GM23338 (cell line): Measurements from ENCODE around the gene OMG. TPM values are rescaled to one million over a fixed set of nuclear protein-coding genes. Genes with fewer than 3 reads are reported as not detected.

Experiments
- ATAC-seq: fragments of 200-7000 bp; cut with Tn5 transposase; 3 replicates; pipeline ENCODE4 v1.9.1; 2020
- DNase-seq: peaks from one replicate; pipeline ENCODE4 v3.0.0-alpha.2; 2015; ENCODE audit warnings: low spot score
- H2AFZ ChIP-seq: fragments of 200-600 bp; sonication (generic); 2 replicates; pipeline ENCODE4 v1.8.0; 2016; ENCODE audit warnings: antibody characterized with exemption, mild to moderate bottlenecking, moderate library complexity
- H3F3A ChIP-seq: fragments of 200-600 bp; sonication (generic); replicated peaks from 2 replicates; pipeline ENCODE4 v1.8.0; 2017; ENCODE audit warnings: antibody characterized with exemption, mixed run types, low read depth
- H3K27ac ChIP-seq: fragments of 200-600 bp; sonication (generic); 2 replicates; pipeline ENCODE4 v1.6.1; 2016; ENCODE audit warnings: low read depth
- H3K27me3 ChIP-seq: fragments of 200-600 bp; sonication (generic); 2 replicates; pipeline ENCODE4 v1.8.0; 2016; ENCODE audit warnings: mild to moderate bottlenecking, mixed run types, moderate library complexity; ENCODE audit not compliant: insufficient read depth
- H3K36me3 ChIP-seq: fragments of 200-600 bp; sonication (generic); 2 replicates; pipeline ENCODE4 v1.8.0; 2016; ENCODE audit warnings: mild to moderate bottlenecking; ENCODE audit not compliant: insufficient read depth
- H3K4me1 ChIP-seq: fragments of 200-600 bp; sonication (generic); 2 replicates; pipeline ENCODE4 v1.8.0; 2016; ENCODE audit warnings: mild to moderate bottlenecking, moderate library complexity; ENCODE audit not compliant: insufficient read depth
- H3K4me2 ChIP-seq: fragments of 200-600 bp; sonication (generic); 2 replicates; pipeline ENCODE4 v1.7.1; 2017; ENCODE audit warnings: mixed run types
- H3K4me3 ChIP-seq: fragments of 200-600 bp; sonication (generic); 2 replicates; pipeline ENCODE4 v1.6.1; 2016; ENCODE audit warnings: mixed run types
- H3K79me2 ChIP-seq: fragments of 200-600 bp; sonication (generic); replicated peaks from 2 replicates; pipeline ENCODE4 v1.8.0; 2017; ENCODE audit warnings: mild to moderate bottlenecking; ENCODE audit not compliant: insufficient read depth
- H3K9me2 ChIP-seq: fragments of 200-600 bp; sonication (generic); 2 replicates; pipeline ENCODE4 v1.8.0; 2017; ENCODE audit not compliant: insufficient read depth
- H4K20me1 ChIP-seq: fragments of 200-600 bp; sonication (generic); replicated peaks from 2 replicates; pipeline ENCODE4 v1.8.0; 2017; ENCODE audit warnings: mild to moderate bottlenecking; ENCODE audit not compliant: insufficient read depth
- H3K27ac Mint-ChIP-seq: 2 replicates; pipeline ENCODE4 v1.8.0; 2020; ENCODE audit warnings: inconsistent platforms, mild to moderate bottlenecking, moderate library complexity, mixed read lengths
- H3K27me3 Mint-ChIP-seq: 3 replicates; pipeline ENCODE4 v1.8.0; 2022; ENCODE audit warnings: low read depth, mild to moderate bottlenecking, moderate library complexity, mixed read lengths, inconsistent platforms; ENCODE audit not compliant: insufficient read depth, poor library complexity
- H3K36me3 Mint-ChIP-seq: 3 replicates; pipeline ENCODE4 v1.8.0; 2021; ENCODE audit warnings: low read depth, mild to moderate bottlenecking, inconsistent platforms, moderate library complexity, mixed read lengths
- H3K4me1 Mint-ChIP-seq: 3 replicates; pipeline ENCODE4 v1.8.0; 2020; ENCODE audit warnings: mild to moderate bottlenecking, inconsistent platforms, mixed read lengths
- H3K4me3 Mint-ChIP-seq: 3 replicates; pipeline ENCODE4 v1.8.0; 2021; ENCODE audit warnings: moderate library complexity, mild to moderate bottlenecking, inconsistent platforms, mixed read lengths
- H3K9me3 Mint-ChIP-seq: 3 replicates; pipeline ENCODE4 v1.8.0; 2020; ENCODE audit warnings: moderate library complexity, mild to moderate bottlenecking, inconsistent platforms, mixed read lengths
- CREB1 ChIP-seq: fragments of 250-450 bp; sonication (Bioruptor Pico); IDR thresholded peaks from 2 replicates; pipeline ENCODE4 v1.5.0; 2020; ENCODE audit warnings: low read depth, mild to moderate bottlenecking, moderate library complexity
- ETS1 ChIP-seq: IDR thresholded peaks from 2 replicates; pipeline ENCODE4 v1.6.1; 2016; ENCODE audit warnings: antibody characterized with exemption
- EZH2 ChIP-seq: fragments of 200-600 bp; sonication (generic); IDR thresholded peaks from one replicate; pipeline ENCODE4 v1.8.0; 2017; ENCODE audit warnings: antibody characterized with exemption, mild to moderate bottlenecking, low read depth; ENCODE audit not compliant: unreplicated experiment
- EZH2phosphoT487 ChIP-seq: fragments of 200-600 bp; sonication (generic); IDR thresholded peaks from one replicate; pipeline ENCODE4 v1.8.1; 2018; ENCODE audit warnings: antibody characterized with exemption; ENCODE audit not compliant: unreplicated experiment
- JUNB ChIP-seq: IDR thresholded peaks from one replicate; pipeline ENCODE4 v1.6.1; 2016; ENCODE audit warnings: antibody characterized with exemption; ENCODE audit not compliant: unreplicated experiment
- NANOG ChIP-seq: IDR thresholded peaks from 2 replicates; pipeline ENCODE4 v1.6.1; 2016; ENCODE audit warnings: antibody characterized with exemption, borderline replicate concordance
- POLR2AphosphoS5 ChIP-seq: IDR thresholded peaks from 2 replicates; pipeline ENCODE4 v1.6.1; 2016; ENCODE audit warnings: antibody characterized with exemption, low read depth
- STAT1 ChIP-seq: IDR thresholded peaks from one replicate; pipeline ENCODE4 v1.6.1; 2016; ENCODE audit warnings: antibody characterized with exemption; ENCODE audit not compliant: unreplicated experiment
- ZNF114 ChIP-seq: fragments of 250-450 bp; sonication (Bioruptor Pico); IDR thresholded peaks from 2 replicates; pipeline ENCODE4 v1.5.0; 2020; ENCODE audit warnings: mild to moderate bottlenecking, moderate library complexity
- ZNF331 ChIP-seq: fragments of 250-450 bp; sonication (Bioruptor Pico); IDR thresholded peaks from 2 replicates; pipeline ENCODE4 v1.5.0; 2020; ENCODE audit warnings: low read depth, mild to moderate bottlenecking, moderate library complexity
- ZNF462 ChIP-seq: fragments of 250-450 bp; sonication (Bioruptor Pico); IDR thresholded peaks from 2 replicates; pipeline ENCODE4 v1.5.0; 2020; ENCODE audit warnings: mild to moderate bottlenecking, moderate library complexity
- polyA plus RNA-seq: library from polyadenylated mRNA; unstranded; fragments of >200 nt; fragmentation: Nextera tagmentation; extraction: Ambion mirVana; gene quantifications from 2 replicates; pipeline ENCODE4 v1.2.1, GENCODE V29; 2016
- total RNA-seq: library from RNA; depleted of rRNA; stranded (reverse); fragments of >200 nt; shearing (Covaris generic); gene quantifications from 2 replicates; pipeline ENCODE4 v1.2.3, GENCODE V29; 2014
- TF ChIP-seq, protein P1 (sequence below), 2 experiments: fragments of 200-600 bp in 1 of 2; sonication (generic) in 1 of 2; conservative IDR thresholded peaks; 2 replicates each; pipeline versions ENCODE4 v1.5.1 to v1.6.1; 2016 to 2017; ENCODE audit warnings: antibody characterized with exemption in 2 of 2, low read depth in 2 of 2, mild to moderate bottlenecking in 2 of 2, moderate library complexity in 1 of 2
- TF ChIP-seq, protein P2 (sequence below): IDR thresholded peaks from one replicate; pipeline ENCODE4 v1.6.1; 2018; ENCODE audit warnings: antibody characterized with exemption; ENCODE audit not compliant: unreplicated experiment

OMG gene
- total and polyA plus RNA-seq, 2 experiments from 2014 or later, result 0.71 TPM; not detected in 1

GRCh38 chr17:31260151-31260550, 36.9 kb downstream of the OMG start (continued):
- TF ChIP-seq JUNB, result no peak

DNA sequence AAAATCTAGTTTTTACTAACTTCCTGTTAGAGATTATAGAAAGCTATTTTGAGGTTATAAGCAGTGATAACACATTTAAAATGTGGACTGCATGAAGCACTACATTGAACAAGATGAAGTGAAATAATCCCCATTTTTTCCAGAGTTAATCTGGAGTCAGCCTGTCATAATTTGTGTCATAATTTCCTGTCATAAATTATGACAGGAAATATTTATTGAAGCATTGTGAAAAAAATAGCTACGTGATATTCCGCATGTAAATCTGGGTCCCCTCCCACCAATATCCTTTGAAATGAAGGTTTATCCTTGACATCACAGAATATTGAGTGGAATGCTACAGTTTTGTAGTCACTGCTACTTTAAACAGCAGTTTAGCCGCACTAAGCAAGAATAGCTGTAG, 40.1 kb downstream of the OMG start:
- H3K27ac ChIP-seq, result no peak overlapping the region
- no peaks in the 10 kb centered on the region for H3K4me1 ChIP-seq
- H3K4me2 ChIP-seq, result no peak overlapping the region
- Mint-ChIP-seq H3K27me3 (no peaks in the 10 kb centered on the region), H3K4me3 (no peak overlapping the region), H3K36me3 (peaks cover 5% of the 10 kb centered on the region; the same call in 2 of the 3 replicates), H3K9me3 (no peaks in the 10 kb centered on the region), H3K4me1 (no peaks in the 10 kb centered on the region), H3K27ac (no peak overlapping the region)
- H3K4me3 ChIP-seq, result no peak overlapping the region
- no peaks in the 10 kb centered on the region for H3K79me2 ChIP-seq
- no peak for ATAC-seq
- no peaks in the 10 kb centered on the region for H4K20me1 ChIP-seq
- no peaks in the 10 kb centered on the region for H3K27me3 ChIP-seq
- no peaks in the 10 kb centered on the region; the same call in 1 of the 2 replicates for H3K36me3 ChIP-seq
- H3K9me2 ChIP-seq, result no peaks in the 10 kb centered on the region
- H2AFZ ChIP-seq, result no peak overlapping the region
- DNase-seq, result no peak
- H3F3A ChIP-seq, result no peaks in the 10 kb centered on the region
- TF ChIP-seq ZNF114 (CRISPR knock-in tag), result no peak
- TF ChIP-seq ETS1, result no peak
- no peak for TF ChIP-seq EZH2phosphoT487
- TF ChIP-seq STAT1, result no peak
- no peak for TF ChIP-seq EZH2
- TF ChIP-seq, protein P1, sequence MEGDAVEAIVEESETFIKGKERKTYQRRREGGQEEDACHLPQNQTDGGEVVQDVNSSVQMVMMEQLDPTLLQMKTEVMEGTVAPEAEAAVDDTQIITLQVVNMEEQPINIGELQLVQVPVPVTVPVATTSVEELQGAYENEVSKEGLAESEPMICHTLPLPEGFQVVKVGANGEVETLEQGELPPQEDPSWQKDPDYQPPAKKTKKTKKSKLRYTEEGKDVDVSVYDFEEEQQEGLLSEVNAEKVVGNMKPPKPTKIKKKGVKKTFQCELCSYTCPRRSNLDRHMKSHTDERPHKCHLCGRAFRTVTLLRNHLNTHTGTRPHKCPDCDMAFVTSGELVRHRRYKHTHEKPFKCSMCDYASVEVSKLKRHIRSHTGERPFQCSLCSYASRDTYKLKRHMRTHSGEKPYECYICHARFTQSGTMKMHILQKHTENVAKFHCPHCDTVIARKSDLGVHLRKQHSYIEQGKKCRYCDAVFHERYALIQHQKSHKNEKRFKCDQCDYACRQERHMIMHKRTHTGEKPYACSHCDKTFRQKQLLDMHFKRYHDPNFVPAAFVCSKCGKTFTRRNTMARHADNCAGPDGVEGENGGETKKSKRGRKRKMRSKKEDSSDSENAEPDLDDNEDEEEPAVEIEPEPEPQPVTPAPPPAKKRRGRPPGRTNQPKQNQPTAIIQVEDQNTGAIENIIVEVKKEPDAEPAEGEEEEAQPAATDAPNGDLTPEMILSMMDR (conservative IDR thresholded peaks at IDR 0.05; ENCODE audit: low read depth in 2 of 2), result no peak
- TF ChIP-seq, protein P2, sequence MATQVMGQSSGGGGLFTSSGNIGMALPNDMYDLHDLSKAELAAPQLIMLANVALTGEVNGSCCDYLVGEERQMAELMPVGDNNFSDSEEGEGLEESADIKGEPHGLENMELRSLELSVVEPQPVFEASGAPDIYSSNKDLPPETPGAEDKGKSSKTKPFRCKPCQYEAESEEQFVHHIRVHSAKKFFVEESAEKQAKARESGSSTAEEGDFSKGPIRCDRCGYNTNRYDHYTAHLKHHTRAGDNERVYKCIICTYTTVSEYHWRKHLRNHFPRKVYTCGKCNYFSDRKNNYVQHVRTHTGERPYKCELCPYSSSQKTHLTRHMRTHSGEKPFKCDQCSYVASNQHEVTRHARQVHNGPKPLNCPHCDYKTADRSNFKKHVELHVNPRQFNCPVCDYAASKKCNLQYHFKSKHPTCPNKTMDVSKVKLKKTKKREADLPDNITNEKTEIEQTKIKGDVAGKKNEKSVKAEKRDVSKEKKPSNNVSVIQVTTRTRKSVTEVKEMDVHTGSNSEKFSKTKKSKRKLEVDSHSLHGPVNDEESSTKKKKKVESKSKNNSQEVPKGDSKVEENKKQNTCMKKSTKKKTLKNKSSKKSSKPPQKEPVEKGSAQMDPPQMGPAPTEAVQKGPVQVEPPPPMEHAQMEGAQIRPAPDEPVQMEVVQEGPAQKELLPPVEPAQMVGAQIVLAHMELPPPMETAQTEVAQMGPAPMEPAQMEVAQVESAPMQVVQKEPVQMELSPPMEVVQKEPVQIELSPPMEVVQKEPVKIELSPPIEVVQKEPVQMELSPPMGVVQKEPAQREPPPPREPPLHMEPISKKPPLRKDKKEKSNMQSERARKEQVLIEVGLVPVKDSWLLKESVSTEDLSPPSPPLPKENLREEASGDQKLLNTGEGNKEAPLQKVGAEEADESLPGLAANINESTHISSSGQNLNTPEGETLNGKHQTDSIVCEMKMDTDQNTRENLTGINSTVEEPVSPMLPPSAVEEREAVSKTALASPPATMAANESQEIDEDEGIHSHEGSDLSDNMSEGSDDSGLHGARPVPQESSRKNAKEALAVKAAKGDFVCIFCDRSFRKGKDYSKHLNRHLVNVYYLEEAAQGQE, result no peak
- TF ChIP-seq NANOG, result no peak
- no peak for TF ChIP-seq ZNF331 (CRISPR knock-in tag)
- no peak for TF ChIP-seq POLR2AphosphoS5
- TF ChIP-seq CREB1, result no peak
- no peak for TF ChIP-seq ZNF462 (CRISPR knock-in tag)
- no peak for TF ChIP-seq JUNB
